Activated naive CD8-positive, alpha-beta T cell treated with anti-CD3 and anti-CD28 coated beads, Interleukin-2, amount 10 ng/mL, durations not matched to agents 7 days and 5 days (primary cell): ENCODE data around the gene MAB21L4. TPM values are rescaled to one million over a fixed set of nuclear protein-coding genes. Genes with fewer than 3 reads are reported as not detected.

Experiments
- ATAC-seq: fragments of 150-1000 bp; cut with Tn5 transposase; one replicate; pipeline ENCODE4 v1.10.0; 2021; ENCODE audit warnings: low read depth, moderate library complexity
- POLR2A ChIA-PET: fragments of 350-600 bp; sonication (Branson Sonifier 250); formaldehyde crosslinking; loops from one replicate; lab custom pipeline; 2021; ENCODE audit warnings: antibody characterized with exemption; lab: Charles Lee
- DNase-seq: peaks from one replicate; pipeline ENCODE4 v3.0.0; 2021
- H3K27ac Mint-ChIP-seq: one replicate; pipeline ENCODE4 v1.8.0; 2022; ENCODE audit warnings: mild to moderate bottlenecking, mixed read lengths
- H3K27me3 Mint-ChIP-seq: one replicate; pipeline ENCODE4 v1.8.0; 2022; ENCODE audit warnings: mild to moderate bottlenecking, moderate library complexity, mixed read lengths
- H3K36me3 Mint-ChIP-seq: one replicate; pipeline ENCODE4 v1.8.0; 2021; ENCODE audit warnings: mild to moderate bottlenecking, mixed read lengths
- H3K4me1 Mint-ChIP-seq: one replicate; pipeline ENCODE4 v1.8.0; 2021; ENCODE audit warnings: mixed read lengths
- H3K4me3 Mint-ChIP-seq: one replicate; pipeline ENCODE4 v1.8.0; 2022; ENCODE audit warnings: mild to moderate bottlenecking, moderate library complexity, mixed read lengths
- H3K9me3 Mint-ChIP-seq: one replicate; pipeline ENCODE4 v1.8.0; 2021; ENCODE audit warnings: mixed read lengths
- total RNA-seq, 2 experiments: library from RNA; stranded (reverse); gene quantifications; one replicate each; pipeline ENCODE4 v1.2.3, GENCODE V29; 2021

The MAB21L4 gene
- total RNA-seq, 2 experiments from 2014 or later, result not detected

GRCh38 chr2:240888890-240889573, 6.9 kb downstream of the MAB21L4 start:
- POLR2A ChIA-PET, result no interaction called here
- Mint-ChIP-seq H3K27ac (no peak overlapping the region), H3K4me1 (no peaks in the 10 kb centered on the region), H3K9me3 (peaks cover 1% of the 10 kb centered on the region), H3K27me3 (no peaks in the 10 kb centered on the region), H3K4me3 (no peak overlapping the region), H3K36me3 (no peaks in the 10 kb centered on the region)
- ATAC-seq, result no peak
- DNase-seq, result no peak

GRCh38 chr2:240888130-240888889, 7.6 kb downstream of the MAB21L4 start:
- Mint-ChIP-seq H3K4me1 (no peaks in the 10 kb centered on the region), H3K27ac (no peak overlapping the region), H3K36me3 (no peaks in the 10 kb centered on the region), H3K9me3 (peaks cover 1% of the 10 kb centered on the region), H3K4me3 (no peak overlapping the region), H3K27me3 (peaks cover 1% of the 10 kb centered on the region)
- POLR2A ChIA-PET, result no interaction called here
- DNase-seq (no peak), ATAC-seq (no peak)

- Mint-ChIP-seq H3K4me1 (no peaks in the 10 kb centered on the region), H3K27me3 (peaks cover 3% of the 10 kb centered on the region), H3K4me3 (no peak overlapping the region), H3K36me3 (no peaks in the 10 kb centered on the region), H3K9me3 (peaks cover 1% of the 10 kb centered on the region), H3K27ac (no peak overlapping the region)
- ATAC-seq (no peak), DNase-seq (no peak)
- POLR2A ChIA-PET, result no interaction called here
Observed at GRCh38 chr2:240887631-240888030, 8.3 kb downstream of the MAB21L4 start.

GRCh38 chr2:240886678-240887609, 9.0 kb downstream of the MAB21L4 start:
- no peak for DNase-seq
- peaks cover 1% of the 10 kb centered on the region for H3K9me3 Mint-ChIP-seq
- H3K27ac Mint-ChIP-seq, result no peak overlapping the region
- H3K36me3 Mint-ChIP-seq, result no peaks in the 10 kb centered on the region
- POLR2A ChIA-PET, result no interaction called here
- peaks cover 5% of the 10 kb centered on the region for H3K27me3 Mint-ChIP-seq
- H3K4me3 Mint-ChIP-seq, result no peak overlapping the region
- H3K4me1 Mint-ChIP-seq, result no peaks in the 10 kb centered on the region
- ATAC-seq, result no peak

DNA sequence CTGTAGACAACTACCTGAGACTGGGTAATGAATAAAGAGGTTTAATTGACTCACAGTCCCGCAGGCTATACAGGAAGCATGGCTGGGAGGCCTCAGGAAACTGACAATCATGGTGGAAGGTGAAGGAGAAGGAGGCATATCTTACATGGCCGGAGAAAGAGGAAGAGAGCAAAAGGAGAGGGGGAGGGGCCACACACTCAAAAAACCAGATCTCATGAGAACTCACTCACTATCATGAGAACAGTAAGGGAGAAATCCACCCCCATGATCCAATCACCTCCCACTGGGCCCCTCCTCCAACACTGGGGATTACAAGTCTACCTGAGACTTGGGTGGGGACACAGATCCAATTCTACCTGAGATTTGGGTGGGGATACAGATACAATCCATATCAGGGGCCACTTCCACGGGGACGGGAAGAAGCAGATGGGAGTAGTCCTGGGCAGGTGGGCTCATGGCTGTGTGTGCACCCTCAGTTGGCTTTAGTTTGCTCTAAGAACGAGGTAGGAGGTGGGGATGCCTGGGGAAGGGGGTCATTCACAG, 9.9 kb downstream of the MAB21L4 start:
- DNase-seq (no peak), ATAC-seq (no peak)
- Mint-ChIP-seq H3K27ac (no peak overlapping the region), H3K4me1 (no peaks in the 10 kb centered on the region), H3K27me3 (peaks cover 8% of the 10 kb centered on the region), H3K4me3 (no peak overlapping the region), H3K9me3 (peaks cover 1% of the 10 kb centered on the region), H3K36me3 (no peaks in the 10 kb centered on the region)
- POLR2A ChIA-PET, result no interaction called here

DNA sequence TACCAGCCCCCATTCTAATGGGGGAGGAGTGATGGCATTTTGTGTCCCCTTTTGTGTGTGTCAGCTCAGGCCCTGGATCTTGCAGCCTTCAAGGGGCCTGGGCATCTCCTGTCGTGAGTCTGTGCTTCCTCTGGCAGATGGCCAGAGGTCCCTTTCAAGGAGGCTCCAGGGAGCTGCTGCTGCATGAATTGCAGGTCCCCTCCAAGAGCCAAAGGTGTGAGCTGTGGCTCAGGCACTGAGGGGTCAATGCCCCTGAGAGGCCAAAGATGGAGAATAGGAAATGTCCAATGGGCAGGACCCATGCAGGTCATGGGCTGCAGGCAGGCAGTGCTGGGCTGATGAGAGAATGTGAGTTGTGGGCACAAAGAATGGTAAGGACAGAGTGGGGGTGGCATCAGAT, 10.4 kb downstream of the MAB21L4 start:
- H3K27me3 Mint-ChIP-seq, result peaks cover 8% of the 10 kb centered on the region
- H3K27ac Mint-ChIP-seq, result no peak overlapping the region
- H3K9me3 Mint-ChIP-seq, result peaks cover 1% of the 10 kb centered on the region
- no peaks in the 10 kb centered on the region for H3K36me3 Mint-ChIP-seq
- ATAC-seq (no peak), DNase-seq (no peak)
- POLR2A ChIA-PET, result no interaction called here
- no peaks in the 10 kb centered on the region for H3K4me1 Mint-ChIP-seq
- no peak overlapping the region for H3K4me3 Mint-ChIP-seq

GRCh38 chr2:240884745-240885144, 11.2 kb downstream of the MAB21L4 start:
- H3K36me3 Mint-ChIP-seq, result no peaks in the 10 kb centered on the region
- no peak overlapping the region for H3K27ac Mint-ChIP-seq
- peaks cover 8% of the 10 kb centered on the region for H3K27me3 Mint-ChIP-seq
- no peak for ATAC-seq
- no peak for DNase-seq
- H3K4me1 Mint-ChIP-seq, result no peaks in the 10 kb centered on the region
- no peak overlapping the region for H3K4me3 Mint-ChIP-seq
- H3K9me3 Mint-ChIP-seq, result peaks cover 1% of the 10 kb centered on the region
- POLR2A ChIA-PET, result no interaction called here

DNA sequence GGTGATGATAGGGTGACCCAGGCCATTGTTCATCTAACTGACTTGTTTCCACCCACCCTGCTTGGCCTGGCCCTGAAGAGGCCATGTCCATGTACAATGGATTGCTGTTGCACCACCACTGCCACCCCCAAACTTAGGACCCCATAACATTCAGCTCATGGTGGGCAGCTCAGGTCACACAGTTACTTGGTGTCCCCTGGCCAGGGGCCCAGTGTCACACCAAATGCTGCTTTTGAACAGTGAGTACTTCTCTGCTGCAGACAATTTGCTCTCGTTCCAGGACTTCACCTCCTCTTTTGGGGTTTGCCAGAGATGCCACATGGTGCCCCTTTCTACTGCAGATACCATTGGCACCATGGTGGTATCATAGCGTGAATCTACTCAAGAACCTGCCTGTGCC, 11.7 kb downstream of the MAB21L4 start:
- POLR2A ChIA-PET, result no interaction called here
- Mint-ChIP-seq H3K9me3 (peaks cover 1% of the 10 kb centered on the region), H3K4me1 (no peaks in the 10 kb centered on the region), H3K36me3 (no peaks in the 10 kb centered on the region), H3K27ac (no peak overlapping the region), H3K4me3 (no peak overlapping the region), H3K27me3 (peaks cover 8% of the 10 kb centered on the region)
- no peak for DNase-seq
- ATAC-seq, result no peak

DNA sequence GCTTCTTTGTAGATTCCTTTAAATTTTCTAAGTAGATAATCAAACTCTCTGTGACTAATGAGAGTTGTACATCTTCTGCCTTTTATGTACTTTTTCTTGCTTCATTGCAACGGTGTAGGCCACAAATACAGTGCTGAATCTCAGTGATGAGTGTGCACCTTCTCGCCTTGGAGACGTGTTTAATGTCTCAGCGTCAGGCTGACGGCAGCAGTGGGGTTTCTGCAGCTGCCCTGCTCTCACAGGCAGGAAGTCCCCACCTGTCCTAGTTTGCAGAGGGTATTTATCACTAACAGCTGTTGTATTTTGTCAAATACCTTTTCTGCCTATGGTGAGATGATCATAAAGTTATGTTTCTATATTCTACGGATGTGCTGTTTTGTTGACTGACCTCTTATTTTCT, 14.0 kb downstream of the MAB21L4 start:
- ATAC-seq, result no peak
- H3K9me3 Mint-ChIP-seq, result peaks cover 1% of the 10 kb centered on the region
- no peak for DNase-seq

GRCh38 chr2:240879105-240879504, 16.9 kb downstream of the MAB21L4 start:
- no peak for DNase-seq
- Mint-ChIP-seq H3K36me3 (no peaks in the 10 kb centered on the region), H3K27ac (no peak overlapping the region), H3K4me3 (no peak overlapping the region), H3K27me3 (peaks cover 8% of the 10 kb centered on the region), H3K4me1 (no peaks in the 10 kb centered on the region), H3K9me3 (no peaks in the 10 kb centered on the region)
- no peak for ATAC-seq
- POLR2A ChIA-PET, result no interaction called here

More for the DNA sequence above, 14.0 kb downstream of the MAB21L4 start:
- Mint-ChIP-seq H3K27me3 (peaks cover 8% of the 10 kb centered on the region), H3K36me3 (no peaks in the 10 kb centered on the region), H3K27ac (no peak overlapping the region), H3K4me1 (no peaks in the 10 kb centered on the region), H3K4me3 (no peak overlapping the region)
- POLR2A ChIA-PET, result no interaction called here

DNA sequence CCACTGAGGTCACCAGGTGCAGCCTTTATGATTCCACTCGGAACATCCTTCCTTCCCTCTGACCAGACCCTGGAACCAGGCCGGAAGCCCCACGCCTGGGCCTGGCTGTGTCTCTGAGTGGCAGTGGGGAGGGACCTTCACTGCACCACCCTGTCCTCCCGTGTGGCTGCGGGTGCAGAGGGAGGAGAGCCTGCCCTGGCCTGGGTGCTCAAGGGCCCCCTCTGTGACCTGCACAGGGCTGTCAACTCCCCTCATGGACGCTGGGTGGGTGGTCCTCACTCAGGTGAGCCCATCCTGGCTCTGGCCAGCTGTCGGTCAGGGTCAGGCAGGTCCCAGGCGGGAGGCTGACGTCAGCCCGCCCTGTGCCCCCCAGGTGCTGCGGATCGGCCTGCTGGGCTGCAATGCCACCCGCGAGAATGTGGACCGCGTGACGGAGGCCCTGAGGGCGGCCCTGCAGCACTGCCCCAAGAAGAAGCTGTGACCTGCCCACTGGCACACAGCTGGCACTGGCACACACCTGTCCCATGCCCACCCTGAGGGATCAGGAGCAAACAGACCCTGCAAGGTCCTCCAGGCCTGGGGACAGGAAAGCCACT, 17.5 kb downstream of the MAB21L4 start:
- peaks cover 7% of the 10 kb centered on the region for H3K27me3 Mint-ChIP-seq
- H3K9me3 Mint-ChIP-seq, result no peaks in the 10 kb centered on the region
- POLR2A ChIA-PET, result no interaction called here
- H3K36me3 Mint-ChIP-seq, result no peaks in the 10 kb centered on the region
- H3K4me3 Mint-ChIP-seq, result no peak overlapping the region
- ATAC-seq (no peak), DNase-seq (no peak)
- no peaks in the 10 kb centered on the region for H3K4me1 Mint-ChIP-seq
- H3K27ac Mint-ChIP-seq, result no peak overlapping the region

DNA sequence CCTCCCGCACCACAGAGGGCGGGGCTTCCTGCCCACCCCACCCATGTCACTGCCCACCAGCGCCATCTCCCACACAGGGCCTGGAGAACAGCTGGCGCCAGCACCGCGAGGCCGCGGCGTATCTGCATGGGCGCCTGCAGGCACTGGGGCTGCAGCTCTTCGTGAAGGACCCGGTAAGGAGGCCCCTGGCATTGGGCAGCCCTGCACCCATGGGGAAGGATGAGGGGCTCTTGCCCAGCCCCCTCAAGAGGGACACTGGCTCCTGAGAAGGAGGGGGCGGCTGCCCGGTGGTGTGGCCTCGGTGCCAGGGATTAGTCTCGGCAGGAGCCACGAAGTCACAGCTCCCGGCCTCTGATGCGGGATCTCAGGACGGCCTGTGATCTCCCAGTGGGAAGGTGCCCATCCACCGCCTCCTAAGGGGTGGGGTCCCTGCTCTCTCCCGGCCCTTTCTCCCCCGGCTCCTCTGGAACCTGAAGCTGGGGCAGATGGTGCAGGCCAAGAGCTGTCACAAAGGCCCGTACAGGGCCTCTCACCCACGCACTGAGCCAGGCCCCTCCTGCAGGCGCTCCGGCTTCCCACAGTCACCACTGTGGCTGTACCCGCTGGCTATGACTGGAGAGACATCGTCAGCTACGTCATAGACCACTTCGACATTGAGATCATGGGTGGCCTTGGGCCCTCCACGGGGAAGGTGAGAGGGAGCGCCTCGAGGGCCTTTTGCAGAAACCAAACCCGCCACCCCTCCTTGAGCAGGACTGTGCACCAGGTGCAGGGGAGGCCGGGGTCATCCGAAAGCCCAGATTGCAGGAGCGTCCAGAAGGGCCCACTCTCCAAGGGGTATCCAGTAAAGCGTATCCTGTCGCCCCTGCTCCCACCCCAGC, 18.3 kb downstream of the MAB21L4 start:
- no peaks in the 10 kb centered on the region for H3K4me1 Mint-ChIP-seq
- peaks cover 5% of the 10 kb centered on the region for H3K27me3 Mint-ChIP-seq
- no peak overlapping the region for H3K27ac Mint-ChIP-seq
- DNase-seq, result no peak
- no peaks in the 10 kb centered on the region for H3K9me3 Mint-ChIP-seq
- H3K36me3 Mint-ChIP-seq, result no peaks in the 10 kb centered on the region
- H3K4me3 Mint-ChIP-seq, result no peak overlapping the region
- POLR2A ChIA-PET, result no interaction called here
- ATAC-seq, result no peak
